Measurements from ENCODE around the gene MRM3.

- TF ChIP-seq POLR2A (IDR thresholded peaks at IDR 0.05) = no peak
- no peak for TF ChIP-seq CTCF (IDR thresholded peaks at IDR 0.05)
Measured at GRCh38 chr17:811051-811784, 29.1 kb downstream of the MRM3 start.
